Fibroblast of lung (primary cell): ENCODE results near the gene UBE2U. TPM values are rescaled to one million over a fixed set of nuclear protein-coding genes. Genes with fewer than 3 reads are reported as not detected.
"Not testable (repeated sequence)": the region's sequence is repeated elsewhere in the genome, so short reads cannot be mapped to it uniquely, and the experiment has no call there.

Source experiments
- DNase-seq, 2 donors: peaks; one replicate each; pipeline versions ENCODE4 v3.0.0 to v3.0.0-alpha.2; 2010; ENCODE audit warnings: low read depth in 2 of 2
- H2AFZ ChIP-seq: 2 replicates; pipeline ENCODE4 v1.5.1; 2012; ENCODE audit warnings: low read length, control low read depth, inconsistent platforms
- H3K27ac ChIP-seq: 2 replicates; pipeline ENCODE4 v1.5.1; 2011; ENCODE audit warnings: low read length, control low read depth; ENCODE audit not compliant: insufficient read depth
- H3K27me3 ChIP-seq: 2 replicates; pipeline ENCODE4 v1.5.1; 2011; ENCODE audit warnings: mild to moderate bottlenecking, low read length; ENCODE audit not compliant: control insufficient read depth, insufficient read depth
- H3K36me3 ChIP-seq: 2 replicates; pipeline ENCODE4 v1.5.1; 2011; ENCODE audit warnings: low read length; ENCODE audit not compliant: control insufficient read depth, insufficient read depth
- H3K4me1 ChIP-seq: 2 replicates; pipeline ENCODE4 v1.5.1; 2011; ENCODE audit warnings: low read length; ENCODE audit not compliant: control insufficient read depth, insufficient read depth; ENCODE audit errors: extremely low read depth
- H3K4me2 ChIP-seq: 2 replicates; pipeline ENCODE4 v1.5.1; 2011; ENCODE audit warnings: low read length, control low read depth; ENCODE audit not compliant: insufficient read depth; ENCODE audit errors: extremely low read depth
- H3K4me3 ChIP-seq, 4 experiments: fragments of 200-600 bp in 1 of 4; sonication (generic) in 1 of 4; replicated peaks in 1 of 4; 2 replicates each; pipeline ENCODE4 v1.5.1; 2011 to 2016; ENCODE audit warnings: low read length in 4 of 4, low read depth in 3 of 4, mild to moderate bottlenecking in 3 of 4, control low read depth in 2 of 4, inconsistent platforms in 1 of 4, mixed read lengths in 1 of 4; ENCODE audit not compliant: insufficient read depth in 1 of 4; ENCODE audit errors: control extremely low read depth in 1 of 4
- H3K79me2 ChIP-seq: 2 replicates; pipeline ENCODE4 v1.5.1; 2012; ENCODE audit warnings: mild to moderate bottlenecking, low read length, inconsistent platforms; ENCODE audit not compliant: control insufficient read depth, insufficient read depth
- H3K9ac ChIP-seq: 2 replicates; pipeline ENCODE4 v1.5.1; 2011; ENCODE audit warnings: mild to moderate bottlenecking, low read length, control low read depth; ENCODE audit not compliant: insufficient read depth
- H3K9me3 ChIP-seq: 2 replicates; pipeline ENCODE4 v1.5.1; 2012; ENCODE audit warnings: low read depth, low read length; ENCODE audit not compliant: control insufficient read depth, insufficient read depth
- H4K20me1 ChIP-seq: 2 replicates; pipeline ENCODE4 v1.5.1; 2011; ENCODE audit warnings: low read length; ENCODE audit not compliant: control insufficient read depth, insufficient read depth; ENCODE audit errors: extremely low read depth
- CTCF ChIP-seq, 2 donors: IDR thresholded peaks in 1 of 2; conservative IDR thresholded peaks in 1 of 2; 1 replicate in 1 of 2; 2 replicates in 1 of 2; pipeline ENCODE4 v1.5.1; 2011 to 2012; ENCODE audit warnings: low read length in 2 of 2, control low read depth in 1 of 2, inconsistent platforms in 1 of 2, low read depth in 1 of 2, mild to moderate bottlenecking in 1 of 2
- EZH2 ChIP-seq: IDR thresholded peaks from 2 replicates; pipeline ENCODE4 v1.5.1; 2012; ENCODE audit warnings: low read length, control low read depth, mild to moderate bottlenecking; ENCODE audit errors: missing control alignments
- polyA plus RNA-seq, 2 donors: library from polyadenylated mRNA; depleted of rRNA in 1 of 2; stranded (reverse) in 1 of 2; unstranded in 1 of 2; fragments of >200 nt; gene quantifications; 2 replicates each; pipeline ENCODE4 v1.2.1, GENCODE V29; 2011 to 2012; ENCODE audit warnings: missing spikeins in 1 of 2
- total RNA-seq: library from RNA; depleted of rRNA; stranded (reverse); fragments of >200 nt; gene quantifications from 2 replicates; pipeline ENCODE4 v1.2.1, GENCODE V29; 2014

UBE2U gene
- total and polyA plus RNA-seq, 2 donors (not counting 1 experiment from before 2014, with no cell fraction given), result not detected

- Histone ChIP-seq H3K27ac (no peak overlapping the region), H4K20me1 (no peaks in the 10 kb centered on the region), H3K36me3 (no peaks in the 10 kb centered on the region), H3K27me3 (no peaks in the 10 kb centered on the region), H3K4me2 (no peak overlapping the region), H3K9me3 (no peaks in the 10 kb centered on the region), H3K4me1 (peaks cover 4% of the 10 kb centered on the region), H2AFZ (peak overlapping the region; percentile 70), H3K79me2 (no peaks in the 10 kb centered on the region), H3K9ac (no peak overlapping the region), H3K4me3 (no peak overlapping the region)
- DNase-seq, result no peak
- no peak for TF ChIP-seq EZH2
- TF ChIP-seq CTCF (conservative IDR thresholded peaks at IDR 0.05 in 1 of 2, IDR thresholded peaks at IDR 0.05 in 1 of 2; ENCODE audit: low read depth in 1 of 2, low read length in 2 of 2), result no peak
These were observed 42.1 kb downstream of the UBE2U start for GRCh38 chr1:64245495-64245894.

- TF ChIP-seq EZH2 (no peak), CTCF (conservative IDR thresholded peaks at IDR 0.05 in 1 of 2, IDR thresholded peaks at IDR 0.05 in 1 of 2; ENCODE audit: low read depth in 1 of 2, low read length in 2 of 2) (peak; percentile 20 to 58)
- no peaks in the 10 kb centered on the region for H4K20me1 ChIP-seq
- no peak overlapping the region for H3K9ac ChIP-seq
- H3K9me3 ChIP-seq, result no peaks in the 10 kb centered on the region
- no peak overlapping the region for H2AFZ ChIP-seq
- H3K27me3 ChIP-seq, result no peaks in the 10 kb centered on the region
- peaks cover 4% of the 10 kb centered on the region for H3K4me1 ChIP-seq
- no peaks in the 10 kb centered on the region for H3K79me2 ChIP-seq
- H3K36me3 ChIP-seq, result no peaks in the 10 kb centered on the region
- H3K27ac ChIP-seq, result no peak overlapping the region
- H3K4me3 ChIP-seq, result no peak overlapping the region
- peak; percentile 34 to 74 for DNase-seq
- no peak overlapping the region for H3K4me2 ChIP-seq
These were observed 43.0 kb downstream of the UBE2U start for GRCh38 chr1:64246294-64246917.

GRCh38 chr1:64248065-64248464 lies 44.6 kb downstream of the UBE2U start:
- TF ChIP-seq CTCF (conservative IDR thresholded peaks at IDR 0.05 in 1 of 2, IDR thresholded peaks at IDR 0.05 in 1 of 2; ENCODE audit: low read depth in 1 of 2, low read length in 2 of 2) (no peak), EZH2 (no peak)
- H3K36me3 ChIP-seq, result no peaks in the 10 kb centered on the region

GRCh38 chr1:64250472-64250871 lies 47.0 kb downstream of the UBE2U start:
- not testable (repeated sequence) for H3K27ac ChIP-seq, H3K36me3 ChIP-seq, H3K27me3 ChIP-seq, DNase-seq, H3K4me3 ChIP-seq, H2AFZ ChIP-seq, H3K79me2 ChIP-seq, H4K20me1 ChIP-seq, H3K9me3 ChIP-seq, H3K4me2 ChIP-seq, H3K9ac ChIP-seq, H3K4me1 ChIP-seq

More at GRCh38 chr1:64248065-64248464, 44.6 kb downstream of the UBE2U start:
- H3K9ac ChIP-seq, result no peak overlapping the region
- H2AFZ ChIP-seq, result no peak overlapping the region
- peaks cover 4% of the 10 kb centered on the region for H3K4me1 ChIP-seq
- no peak for DNase-seq
- no peak overlapping the region for H3K4me3 ChIP-seq
- H3K9me3 ChIP-seq, result no peaks in the 10 kb centered on the region
- no peak overlapping the region for H3K27ac ChIP-seq
- no peaks in the 10 kb centered on the region for H4K20me1 ChIP-seq
- H3K79me2 ChIP-seq, result no peaks in the 10 kb centered on the region
- no peak overlapping the region for H3K4me2 ChIP-seq
- peaks cover 3% of the 10 kb centered on the region for H3K27me3 ChIP-seq
